Measurements from ENCODE around the gene ROBO1.

Gene ROBO1

DNA sequence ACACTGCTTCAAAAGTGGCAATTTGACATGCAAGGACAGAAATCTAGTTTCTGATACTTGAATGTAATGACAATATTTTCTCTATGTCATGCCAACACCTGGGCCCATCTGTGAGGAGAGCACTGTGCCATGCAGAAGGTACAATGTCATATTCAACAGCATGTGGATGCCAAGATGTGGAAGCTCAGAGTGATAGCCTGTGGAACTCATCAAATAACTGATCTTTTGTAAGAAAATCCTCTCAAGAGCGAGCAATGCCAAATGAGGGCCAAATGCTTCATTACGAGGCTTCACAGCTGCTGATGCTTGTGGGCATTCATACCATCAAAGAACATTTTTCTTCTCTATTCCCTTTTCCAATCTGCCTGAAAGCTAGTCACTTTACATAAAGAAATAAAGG lies 95.1 kb downstream of the ROBO1 start:
- no peaks in the 10 kb centered on the region for H3K36me3 ChIP-seq (ENCODE audit: control insufficient read depth in 2 of 2, insufficient read depth in 2 of 2, low read length in 2 of 2)
- peaks cover 0 to 2% of the 10 kb centered on the region in 2 donors for H3K9me3 ChIP-seq (ENCODE audit: control insufficient read depth in 2 of 2, low read length in 2 of 2)
- H3K27me3 ChIP-seq (ENCODE audit: control insufficient read depth in 2 of 2, insufficient read depth in 2 of 2, low read length in 2 of 2) = no peaks in the 10 kb centered on the region
- H3K4me3 ChIP-seq (ENCODE audit: low read length in 2 of 2) = no peak overlapping the region
- no peak overlapping the region for H3K9ac ChIP-seq (ENCODE audit: low read depth in 1 of 2, low read length in 2 of 2)
- H3K27ac ChIP-seq (ENCODE audit: low read depth in 2 of 2, low read length in 2 of 2) = no peak overlapping the region
- no peaks in the 10 kb centered on the region for H3K4me1 ChIP-seq (ENCODE audit: control insufficient read depth in 2 of 2, insufficient read depth in 2 of 2, low read length in 2 of 2)

GRCh38 chr3:79672075-79672474 lies 95.7 kb downstream of the ROBO1 start:
- Histone ChIP-seq H3K4me3 (ENCODE audit: low read length in 2 of 2) (no peak overlapping the region), H3K9ac (ENCODE audit: low read depth in 1 of 2, low read length in 2 of 2) (no peak overlapping the region), H3K4me1 (ENCODE audit: control insufficient read depth in 2 of 2, insufficient read depth in 2 of 2, low read length in 2 of 2) (no peaks in the 10 kb centered on the region), H3K36me3 (ENCODE audit: control insufficient read depth in 2 of 2, insufficient read depth in 2 of 2, low read length in 2 of 2) (no peaks in the 10 kb centered on the region), H3K27me3 (ENCODE audit: control insufficient read depth in 2 of 2, insufficient read depth in 2 of 2, low read length in 2 of 2) (no peaks in the 10 kb centered on the region), H3K9me3 (ENCODE audit: control insufficient read depth in 2 of 2, low read length in 2 of 2) (no peaks in the 10 kb centered on the region), H3K27ac (ENCODE audit: low read depth in 2 of 2, low read length in 2 of 2) (no peak overlapping the region)

DNA sequence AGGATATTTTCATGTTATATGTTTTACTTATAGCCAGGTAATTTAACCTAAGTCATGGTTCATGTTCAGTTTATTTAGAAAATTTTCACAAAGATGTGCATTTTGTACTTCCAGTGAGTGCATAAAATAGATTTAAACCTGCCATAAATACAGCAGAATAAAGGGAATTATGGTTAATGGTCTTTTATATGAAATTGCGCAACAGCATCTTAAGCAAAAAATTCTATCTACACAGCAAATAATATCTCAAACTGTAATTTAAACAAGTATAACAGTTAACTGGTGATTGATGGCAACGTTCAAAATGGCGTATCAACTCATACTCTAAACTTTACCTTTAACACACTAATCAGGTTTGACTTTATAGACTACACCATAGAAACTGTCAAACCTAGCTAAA lies 97.6 kb downstream of the ROBO1 start:
- H3K27me3 ChIP-seq (ENCODE audit: control insufficient read depth in 2 of 2, insufficient read depth in 2 of 2, low read length in 2 of 2) = no peaks in the 10 kb centered on the region
- H3K4me3 ChIP-seq (ENCODE audit: low read length in 2 of 2) = no peak overlapping the region
- no peaks in the 10 kb centered on the region for H3K9me3 ChIP-seq (ENCODE audit: control insufficient read depth in 2 of 2, low read length in 2 of 2)
- no peak overlapping the region for H3K9ac ChIP-seq (ENCODE audit: low read depth in 1 of 2, low read length in 2 of 2)
- no peaks in the 10 kb centered on the region for H3K4me1 ChIP-seq (ENCODE audit: control insufficient read depth in 2 of 2, insufficient read depth in 2 of 2, low read length in 2 of 2)
- no peak overlapping the region for H3K27ac ChIP-seq (ENCODE audit: low read depth in 2 of 2, low read length in 2 of 2)
- no peaks in the 10 kb centered on the region for H3K36me3 ChIP-seq (ENCODE audit: control insufficient read depth in 2 of 2, insufficient read depth in 2 of 2, low read length in 2 of 2)

- Histone ChIP-seq H3K9me3 (ENCODE audit: control insufficient read depth in 2 of 2, low read length in 2 of 2) (no peaks in the 10 kb centered on the region), H3K4me3 (ENCODE audit: low read length in 2 of 2) (no peak overlapping the region), H3K36me3 (ENCODE audit: control insufficient read depth in 2 of 2, insufficient read depth in 2 of 2, low read length in 2 of 2) (no peaks in the 10 kb centered on the region), H3K27ac (ENCODE audit: low read depth in 2 of 2, low read length in 2 of 2) (no peak overlapping the region), H3K9ac (ENCODE audit: low read depth in 1 of 2, low read length in 2 of 2) (no peak overlapping the region), H3K27me3 (ENCODE audit: control insufficient read depth in 2 of 2, insufficient read depth in 2 of 2, low read length in 2 of 2) (no peaks in the 10 kb centered on the region), H3K4me1 (ENCODE audit: control insufficient read depth in 2 of 2, insufficient read depth in 2 of 2, low read length in 2 of 2) (no peaks in the 10 kb centered on the region)
Observed at GRCh38 chr3:79664455-79664854, 103.3 kb downstream of the ROBO1 start.

- H3K27me3 ChIP-seq (ENCODE audit: control insufficient read depth in 2 of 2, insufficient read depth in 2 of 2, low read length in 2 of 2) = no peaks in the 10 kb centered on the region
- H3K36me3 ChIP-seq (ENCODE audit: control insufficient read depth in 2 of 2, insufficient read depth in 2 of 2, low read length in 2 of 2) = no peaks in the 10 kb centered on the region
- H3K4me3 ChIP-seq (ENCODE audit: low read length in 2 of 2) = no peak overlapping the region
- H3K9me3 ChIP-seq (ENCODE audit: control insufficient read depth in 2 of 2, low read length in 2 of 2) = no peaks in the 10 kb centered on the region
- no peak overlapping the region for H3K9ac ChIP-seq (ENCODE audit: low read depth in 1 of 2, low read length in 2 of 2)
- no peaks in the 10 kb centered on the region for H3K4me1 ChIP-seq (ENCODE audit: control insufficient read depth in 2 of 2, insufficient read depth in 2 of 2, low read length in 2 of 2)
- H3K27ac ChIP-seq (ENCODE audit: low read depth in 2 of 2, low read length in 2 of 2) = no peak overlapping the region
Observed at GRCh38 chr3:79661896-79662295, 105.9 kb downstream of the ROBO1 start.

GRCh38 chr3:79657076-79657475 lies 110.7 kb downstream of the ROBO1 start:
- Histone ChIP-seq H3K9me3 (ENCODE audit: control insufficient read depth in 2 of 2, low read length in 2 of 2) (no peaks in the 10 kb centered on the region), H3K4me1 (ENCODE audit: control insufficient read depth in 2 of 2, insufficient read depth in 2 of 2, low read length in 2 of 2) (no peaks in the 10 kb centered on the region), H3K27me3 (ENCODE audit: control insufficient read depth in 2 of 2, insufficient read depth in 2 of 2, low read length in 2 of 2) (no peaks in the 10 kb centered on the region), H3K27ac (ENCODE audit: low read depth in 2 of 2, low read length in 2 of 2) (no peak overlapping the region), H3K9ac (ENCODE audit: low read depth in 1 of 2, low read length in 2 of 2) (no peak overlapping the region), H3K4me3 (ENCODE audit: low read length in 2 of 2) (no peak overlapping the region), H3K36me3 (ENCODE audit: control insufficient read depth in 2 of 2, insufficient read depth in 2 of 2, low read length in 2 of 2) (no peaks in the 10 kb centered on the region)

- Histone ChIP-seq H3K27ac (ENCODE audit: low read depth in 2 of 2, low read length in 2 of 2) (no peak overlapping the region), H3K36me3 (ENCODE audit: control insufficient read depth in 2 of 2, insufficient read depth in 2 of 2, low read length in 2 of 2) (no peaks in the 10 kb centered on the region), H3K9ac (ENCODE audit: low read depth in 1 of 2, low read length in 2 of 2) (no peak overlapping the region)
Observed at GRCh38 chr3:79654019-79654418, 113.8 kb downstream of the ROBO1 start.

DNA sequence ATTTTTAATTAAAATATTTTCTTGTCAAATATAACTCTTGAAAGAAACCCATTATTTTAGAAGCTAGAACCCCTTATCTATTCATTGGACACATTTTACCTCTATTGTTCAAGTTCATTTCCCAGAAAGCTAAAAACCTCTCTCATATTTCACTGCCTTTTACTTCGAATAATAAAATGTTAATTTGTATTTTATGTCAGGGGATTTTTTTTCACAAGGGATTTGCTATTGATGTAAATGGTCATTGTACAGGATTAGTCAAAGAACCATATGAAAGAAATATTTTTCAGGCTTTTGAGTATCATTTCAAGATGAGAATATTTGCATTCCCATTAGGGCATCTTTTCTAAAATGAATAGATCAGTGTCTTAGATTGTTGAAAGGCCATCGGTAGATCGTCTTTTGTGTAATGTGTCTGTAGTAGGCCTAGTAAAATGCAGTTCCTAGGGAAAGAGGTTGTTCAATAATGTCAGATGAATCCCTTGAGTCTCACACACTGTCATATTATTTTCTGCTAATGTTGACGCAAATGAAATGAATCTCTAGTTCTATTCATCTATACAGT lies 114.5 kb downstream of the ROBO1 start:
- H3K4me1 ChIP-seq (ENCODE audit: control insufficient read depth in 2 of 2, insufficient read depth in 2 of 2, low read length in 2 of 2) = no peaks in the 10 kb centered on the region
- no peaks in the 10 kb centered on the region for H3K36me3 ChIP-seq (ENCODE audit: control insufficient read depth in 2 of 2, insufficient read depth in 2 of 2, low read length in 2 of 2)
- H3K9ac ChIP-seq (ENCODE audit: low read depth in 1 of 2, low read length in 2 of 2) = no peak overlapping the region
- no peaks in the 10 kb centered on the region for H3K9me3 ChIP-seq (ENCODE audit: control insufficient read depth in 2 of 2, low read length in 2 of 2)
- no peak overlapping the region for H3K4me3 ChIP-seq (ENCODE audit: low read length in 2 of 2)
- H3K27me3 ChIP-seq (ENCODE audit: control insufficient read depth in 2 of 2, insufficient read depth in 2 of 2, low read length in 2 of 2) = no peaks in the 10 kb centered on the region
- H3K27ac ChIP-seq (ENCODE audit: low read depth in 2 of 2, low read length in 2 of 2) = no peak overlapping the region

More at GRCh38 chr3:79654019-79654418, 113.8 kb downstream of the ROBO1 start:
- Histone ChIP-seq H3K9me3 (ENCODE audit: control insufficient read depth in 2 of 2, low read length in 2 of 2) (no peaks in the 10 kb centered on the region), H3K4me1 (ENCODE audit: control insufficient read depth in 2 of 2, insufficient read depth in 2 of 2, low read length in 2 of 2) (no peaks in the 10 kb centered on the region), H3K4me3 (ENCODE audit: low read length in 2 of 2) (no peak overlapping the region), H3K27me3 (ENCODE audit: control insufficient read depth in 2 of 2, insufficient read depth in 2 of 2, low read length in 2 of 2) (no peaks in the 10 kb centered on the region)

DNA sequence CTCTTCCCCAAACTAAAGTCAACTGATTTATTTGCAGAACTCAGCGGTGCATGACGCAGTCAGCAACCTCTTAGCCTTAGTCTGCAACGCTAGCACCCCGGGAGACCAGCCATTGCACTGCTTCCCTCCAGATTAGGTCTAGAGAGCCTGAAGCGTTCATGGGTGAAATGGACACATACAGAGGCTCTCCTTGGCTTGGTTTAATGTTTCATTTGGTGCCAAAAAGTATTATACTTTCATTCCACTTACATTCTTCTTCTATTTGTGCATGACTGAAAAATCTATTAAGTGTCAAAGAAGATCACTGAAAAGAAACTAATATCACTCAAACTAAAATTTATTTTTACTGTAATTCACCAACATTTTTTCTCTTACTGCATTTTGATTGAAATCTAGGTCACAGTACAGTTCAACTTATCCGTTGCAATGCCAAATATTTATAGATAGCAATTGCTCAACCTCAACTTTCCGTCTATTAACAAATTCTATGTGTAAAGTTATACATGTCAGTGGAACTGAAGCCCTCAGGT lies 116.2 kb downstream of the ROBO1 start:
- H3K9me3 ChIP-seq (ENCODE audit: control insufficient read depth in 2 of 2, low read length in 2 of 2) = no peaks in the 10 kb centered on the region
- no peak overlapping the region for H3K27ac ChIP-seq (ENCODE audit: low read depth in 2 of 2, low read length in 2 of 2)
- no peak overlapping the region for H3K9ac ChIP-seq (ENCODE audit: low read depth in 1 of 2, low read length in 2 of 2)
- H3K4me1 ChIP-seq (ENCODE audit: control insufficient read depth in 2 of 2, insufficient read depth in 2 of 2, low read length in 2 of 2) = no peaks in the 10 kb centered on the region
- no peaks in the 10 kb centered on the region for H3K36me3 ChIP-seq (ENCODE audit: control insufficient read depth in 2 of 2, insufficient read depth in 2 of 2, low read length in 2 of 2)
- H3K4me3 ChIP-seq (ENCODE audit: low read length in 2 of 2) = no peak overlapping the region
- H3K27me3 ChIP-seq (ENCODE audit: control insufficient read depth in 2 of 2, insufficient read depth in 2 of 2, low read length in 2 of 2) = no peaks in the 10 kb centered on the region

GRCh38 chr3:79639855-79640254 lies 127.9 kb downstream of the ROBO1 start:
- Histone ChIP-seq H3K9me3 (ENCODE audit: control insufficient read depth in 2 of 2, low read length in 2 of 2) (no peaks in the 10 kb centered on the region), H3K4me1 (ENCODE audit: control insufficient read depth in 2 of 2, insufficient read depth in 2 of 2, low read length in 2 of 2) (no peaks in the 10 kb centered on the region), H3K9ac (ENCODE audit: low read depth in 1 of 2, low read length in 2 of 2) (no peak overlapping the region), H3K27me3 (ENCODE audit: control insufficient read depth in 2 of 2, insufficient read depth in 2 of 2, low read length in 2 of 2) (no peaks in the 10 kb centered on the region), H3K4me3 (ENCODE audit: low read length in 2 of 2) (no peak overlapping the region), H3K27ac (ENCODE audit: low read depth in 2 of 2, low read length in 2 of 2) (no peak overlapping the region), H3K36me3 (ENCODE audit: control insufficient read depth in 2 of 2, insufficient read depth in 2 of 2, low read length in 2 of 2) (no peaks in the 10 kb centered on the region)

DNA sequence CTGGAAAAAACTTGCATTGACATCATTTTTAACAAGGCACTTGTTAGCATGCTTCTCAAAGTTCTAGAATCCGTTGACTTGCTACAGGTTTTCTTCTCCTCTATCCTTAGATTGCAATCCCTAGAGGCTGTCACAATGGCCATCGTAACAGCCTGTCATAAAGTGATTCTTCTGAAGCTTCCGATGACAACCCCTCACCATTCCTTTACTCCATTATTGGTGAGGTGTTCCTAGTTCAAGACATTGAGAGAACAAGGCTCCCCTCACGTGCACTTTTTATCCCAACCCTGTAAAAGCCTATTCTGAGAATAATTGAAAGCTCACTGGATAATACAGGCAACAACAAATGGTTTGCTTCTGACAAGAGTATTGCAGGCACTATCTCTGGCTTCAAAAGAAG lies 131.4 kb downstream of the ROBO1 start:
- H3K4me1 ChIP-seq (ENCODE audit: control insufficient read depth in 2 of 2, insufficient read depth in 2 of 2, low read length in 2 of 2) = no peaks in the 10 kb centered on the region
- no peak overlapping the region for H3K4me3 ChIP-seq (ENCODE audit: low read length in 2 of 2)
- H3K27me3 ChIP-seq (ENCODE audit: control insufficient read depth in 2 of 2, insufficient read depth in 2 of 2, low read length in 2 of 2) = no peaks in the 10 kb centered on the region
- H3K9me3 ChIP-seq (ENCODE audit: control insufficient read depth in 2 of 2, low read length in 2 of 2) = peaks cover 0 to 2% of the 10 kb centered on the region in 2 donors
- no peak overlapping the region for H3K9ac ChIP-seq (ENCODE audit: low read depth in 1 of 2, low read length in 2 of 2)
- no peaks in the 10 kb centered on the region for H3K36me3 ChIP-seq (ENCODE audit: control insufficient read depth in 2 of 2, insufficient read depth in 2 of 2, low read length in 2 of 2)
- H3K27ac ChIP-seq (ENCODE audit: low read depth in 2 of 2, low read length in 2 of 2) = no peak overlapping the region

Measured in mucosa of rectum (tissue), 2 donors.